GM19463 (cell line): ENCODE data around the gene RETREG1.
"Not testable (repeated sequence)": the region's sequence is repeated elsewhere in the genome, so short reads cannot be mapped to it uniquely, and the experiment has no call there.

Experiments
- ATAC-seq: cut with Tn5 transposase; IDR thresholded peaks from one replicate; pipeline ENCODE4 v1.9.1; 2021; ENCODE audit warnings: mild to moderate bottlenecking, moderate library complexity; ENCODE audit not compliant: unreplicated experiment

Gene RETREG1

GRCh38 chr5:16493261-16493660 lies 123.5 kb downstream of the RETREG1 start:
- no peak for ATAC-seq

DNA sequence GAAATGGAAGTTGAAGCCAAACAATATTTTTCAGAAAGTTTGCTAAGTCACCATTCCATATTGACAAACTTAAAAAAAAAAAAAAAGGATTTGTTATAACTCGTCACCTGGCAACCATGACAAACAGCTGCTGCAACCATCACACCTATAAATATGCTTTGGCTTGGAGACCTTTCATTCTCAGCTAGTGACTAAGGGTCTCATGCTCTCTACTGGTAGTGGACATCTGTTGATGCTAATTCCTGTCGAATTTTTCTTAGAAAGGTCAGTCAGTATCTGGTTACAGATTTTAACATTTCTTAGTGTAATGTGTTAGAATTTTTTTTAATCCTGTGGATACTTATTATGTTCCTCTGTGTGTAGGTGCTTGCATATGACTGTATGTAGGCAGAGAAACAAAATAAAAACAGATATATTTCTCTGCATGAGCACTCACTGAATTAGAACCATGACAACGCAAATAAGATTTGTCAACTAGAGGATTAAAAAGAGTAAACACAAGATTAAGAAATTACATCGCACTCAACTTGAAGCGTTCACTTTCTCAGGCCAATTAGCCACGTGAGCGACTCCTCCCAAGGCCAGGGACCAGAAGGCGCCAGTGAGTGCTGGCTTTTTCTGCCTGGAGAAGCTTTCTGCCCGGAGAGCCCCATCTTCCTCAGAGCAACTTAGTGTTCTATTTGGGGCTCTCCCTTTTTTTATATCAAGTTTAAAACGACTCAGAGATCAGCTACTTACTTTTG lies 124.2 kb downstream of the RETREG1 start:
- no peak for ATAC-seq

GRCh38 chr5:16490911-16491310 lies 125.9 kb downstream of the RETREG1 start:
- ATAC-seq, result no peak

- peak; percentile 69 for ATAC-seq
Measured at GRCh38 chr5:16489322-16489791, 127.4 kb downstream of the RETREG1 start.

DNA sequence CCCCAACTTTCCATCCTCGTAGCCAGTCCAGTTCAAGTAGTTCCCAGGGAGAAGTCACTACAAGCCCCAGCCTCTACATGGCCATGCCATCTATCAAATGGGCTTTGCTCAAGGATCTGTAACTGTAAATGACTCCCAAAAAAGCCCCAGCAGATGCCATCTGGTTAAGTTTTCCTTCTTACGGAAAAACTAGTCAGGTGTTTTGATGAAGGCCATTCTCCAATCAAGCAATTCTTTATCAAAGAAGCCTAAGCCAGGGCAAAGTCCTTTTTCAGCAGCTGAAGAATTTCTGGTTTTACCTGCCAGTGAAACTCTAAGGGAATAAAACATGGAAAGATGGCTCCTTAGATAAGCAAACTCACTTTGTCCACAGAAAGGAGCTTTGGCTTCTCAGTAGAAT lies 129.3 kb downstream of the RETREG1 start:
- ATAC-seq, result no peak

DNA sequence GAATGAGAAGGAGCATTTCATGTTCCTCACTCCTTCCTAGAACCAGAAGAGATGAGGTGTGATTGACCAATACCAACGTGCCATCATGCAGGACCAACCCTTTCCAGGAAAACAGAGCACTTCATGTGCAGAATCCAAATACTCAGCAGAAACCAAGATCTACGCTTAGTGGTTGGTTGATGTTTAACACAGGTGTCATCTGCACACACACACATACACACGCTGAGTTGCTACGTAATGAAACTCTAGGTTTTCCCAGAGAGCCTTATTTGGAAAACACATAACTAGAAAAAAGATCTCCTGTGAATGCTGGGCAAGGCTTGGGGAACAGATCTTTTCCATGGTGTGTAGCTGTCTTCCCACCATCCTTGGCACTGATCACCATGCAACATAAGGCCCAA lies 130.1 kb downstream of the RETREG1 start:
- ATAC-seq, result no peak

- no peak for ATAC-seq
Measured at GRCh38 chr5:16485656-16486055, 131.1 kb downstream of the RETREG1 start.

DNA sequence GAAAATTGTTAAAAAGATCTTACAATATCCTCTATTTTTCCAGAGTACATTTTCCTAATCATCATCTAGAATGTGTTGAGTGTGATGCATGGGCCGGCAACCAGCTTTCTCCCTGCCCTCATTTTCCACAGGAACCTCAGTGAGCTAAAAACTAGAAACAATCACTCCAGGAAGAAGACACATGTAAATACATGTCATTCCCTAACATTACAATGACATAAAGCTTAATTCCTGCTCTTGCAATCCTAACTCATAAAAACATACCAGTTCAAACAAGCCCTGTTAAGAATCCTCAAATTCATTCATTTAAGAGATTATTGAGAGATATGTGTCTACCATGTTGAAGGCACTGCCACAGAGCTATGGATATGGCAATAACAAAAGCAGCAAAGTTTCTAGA lies 132.7 kb downstream of the RETREG1 start:
- no peak for ATAC-seq

DNA sequence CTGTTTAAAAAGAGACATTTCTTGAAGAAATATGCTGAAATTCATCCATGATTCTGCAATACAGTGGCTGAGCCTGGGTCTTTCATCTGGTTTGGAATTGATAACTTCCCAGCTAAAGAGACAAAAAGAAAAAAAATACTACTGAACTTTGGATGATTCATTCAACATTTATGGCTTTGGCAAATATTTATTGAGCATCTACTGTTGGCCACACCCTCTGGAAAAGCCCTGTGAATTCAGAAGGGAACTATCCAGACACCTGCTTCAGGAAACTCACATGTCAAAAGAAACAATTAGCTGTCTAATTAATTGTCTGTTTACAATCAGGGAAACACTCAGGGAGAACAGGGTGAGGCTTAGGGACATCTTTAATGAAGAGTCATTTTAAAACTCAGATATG lies 133.4 kb downstream of the RETREG1 start:
- ATAC-seq, result no peak

DNA sequence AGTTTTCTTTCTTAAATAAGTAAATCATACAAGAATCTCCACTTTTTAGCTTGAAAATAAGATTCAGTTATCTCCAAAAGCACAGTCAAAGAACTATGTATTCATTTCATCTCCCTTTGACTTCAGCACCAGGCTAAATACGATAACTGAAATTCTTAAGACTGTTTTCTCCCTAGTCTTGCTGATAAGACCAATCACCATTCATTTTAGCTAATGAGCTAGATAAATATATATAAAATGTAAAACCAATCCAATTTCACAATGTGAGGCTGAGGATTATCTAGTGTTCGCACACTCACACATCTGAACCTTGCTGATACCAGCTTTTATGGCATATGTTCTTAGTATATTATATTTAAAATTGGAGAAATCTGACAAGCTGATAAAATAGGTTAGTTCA lies 133.9 kb downstream of the RETREG1 start:
- ATAC-seq, result no peak

DNA sequence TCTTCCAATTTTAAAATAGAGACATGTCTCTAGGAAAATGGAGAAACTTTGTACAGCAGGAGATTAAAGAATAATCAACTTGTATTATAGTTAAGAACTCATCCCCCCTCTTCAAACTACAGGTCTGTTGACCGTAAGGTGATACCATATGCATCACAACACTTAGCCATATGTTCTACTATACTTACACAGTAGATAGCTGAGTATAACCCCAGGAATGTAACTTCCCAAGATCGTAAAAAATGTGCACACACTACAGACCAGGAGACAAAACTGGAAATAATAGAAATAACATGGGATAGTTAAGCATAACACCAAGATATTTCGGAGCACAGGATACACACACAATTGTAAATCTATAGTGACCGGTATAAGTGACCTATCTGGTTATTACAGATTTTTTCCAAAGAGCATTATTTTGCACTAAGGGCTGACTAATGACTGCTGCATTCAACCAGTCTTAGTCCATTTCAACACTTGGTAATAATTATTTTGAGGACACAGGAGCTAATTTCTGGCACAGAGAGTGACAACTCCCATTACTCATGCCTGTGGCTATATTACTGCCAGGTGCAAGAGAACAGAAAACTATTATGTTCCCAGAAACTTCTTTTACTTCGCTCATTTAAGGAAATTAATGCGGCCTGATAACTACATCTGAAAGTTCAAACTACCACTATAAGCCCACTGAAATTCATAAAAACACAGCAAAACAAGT lies 135.8 kb downstream of the RETREG1 start:
- ATAC-seq, result no peak

DNA sequence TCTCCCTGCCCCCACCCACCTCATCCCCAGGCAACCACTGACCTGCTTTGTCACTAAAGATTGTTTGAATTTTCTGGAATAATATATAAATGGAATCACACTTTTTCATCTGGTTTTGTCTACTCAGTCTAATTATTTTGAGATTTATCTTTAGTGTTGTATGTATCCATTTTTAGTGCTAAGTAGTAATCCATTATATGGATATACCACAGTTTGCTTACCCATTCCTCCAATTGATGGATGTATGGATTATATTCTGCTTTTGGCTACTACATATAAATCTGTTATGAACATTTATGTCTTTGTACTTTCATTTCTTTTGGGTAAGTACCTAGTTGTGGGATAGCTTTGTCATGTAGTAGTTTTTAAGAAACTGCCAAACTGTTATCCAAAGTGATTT lies 136.7 kb downstream of the RETREG1 start:
- no peak for ATAC-seq

GRCh38 chr5:16477541-16477940 lies 139.3 kb downstream of the RETREG1 start:
- ATAC-seq, result no peak

- ATAC-seq, result not testable (repeated sequence)
Measured at GRCh38 chr5:16476417-16476816, 140.4 kb downstream of the RETREG1 start.

GRCh38 chr5:16471387-16471786 lies 145.4 kb downstream of the RETREG1 start:
- no peak for ATAC-seq

DNA sequence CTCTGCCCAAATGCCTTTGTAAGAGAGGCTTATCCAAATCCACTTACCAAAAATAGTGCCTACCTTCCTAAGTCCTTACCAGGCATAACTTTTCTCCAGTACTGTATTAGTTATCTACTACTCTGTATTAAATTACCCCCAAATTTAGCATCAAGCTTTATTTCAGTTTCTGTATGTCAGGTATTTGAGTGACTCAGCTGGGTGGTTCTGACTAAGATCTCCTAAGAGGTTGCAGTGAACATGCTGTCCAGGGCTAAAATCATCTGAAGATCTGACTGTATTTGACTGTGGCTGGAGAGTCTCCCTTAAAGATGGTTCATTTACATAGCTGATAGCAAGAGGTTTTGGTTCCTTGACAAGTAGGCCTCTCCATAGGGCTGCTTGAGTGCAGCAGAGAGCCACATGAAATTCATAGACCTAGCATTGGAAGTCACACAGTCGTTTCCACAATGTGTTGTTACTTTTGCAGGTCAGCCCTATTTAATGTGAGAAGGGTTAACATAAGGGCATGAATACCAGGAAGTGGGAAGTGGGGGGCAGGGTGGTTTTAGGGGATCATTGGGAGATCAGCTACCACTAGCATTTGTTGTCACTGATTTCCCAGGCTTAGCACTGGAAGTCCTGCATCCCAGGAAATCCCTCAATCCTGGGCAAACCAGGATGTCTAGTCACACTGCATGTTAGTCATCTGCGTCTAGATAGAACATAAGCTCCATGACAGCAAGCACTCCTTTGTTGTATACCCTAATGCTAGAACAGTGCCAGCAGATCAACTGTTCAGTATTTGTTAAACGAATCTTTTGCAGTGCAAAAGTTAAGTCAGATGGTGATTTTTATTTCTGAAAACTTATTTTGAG lies 149.2 kb downstream of the RETREG1 start:
- peak; percentile 65 for ATAC-seq

DNA sequence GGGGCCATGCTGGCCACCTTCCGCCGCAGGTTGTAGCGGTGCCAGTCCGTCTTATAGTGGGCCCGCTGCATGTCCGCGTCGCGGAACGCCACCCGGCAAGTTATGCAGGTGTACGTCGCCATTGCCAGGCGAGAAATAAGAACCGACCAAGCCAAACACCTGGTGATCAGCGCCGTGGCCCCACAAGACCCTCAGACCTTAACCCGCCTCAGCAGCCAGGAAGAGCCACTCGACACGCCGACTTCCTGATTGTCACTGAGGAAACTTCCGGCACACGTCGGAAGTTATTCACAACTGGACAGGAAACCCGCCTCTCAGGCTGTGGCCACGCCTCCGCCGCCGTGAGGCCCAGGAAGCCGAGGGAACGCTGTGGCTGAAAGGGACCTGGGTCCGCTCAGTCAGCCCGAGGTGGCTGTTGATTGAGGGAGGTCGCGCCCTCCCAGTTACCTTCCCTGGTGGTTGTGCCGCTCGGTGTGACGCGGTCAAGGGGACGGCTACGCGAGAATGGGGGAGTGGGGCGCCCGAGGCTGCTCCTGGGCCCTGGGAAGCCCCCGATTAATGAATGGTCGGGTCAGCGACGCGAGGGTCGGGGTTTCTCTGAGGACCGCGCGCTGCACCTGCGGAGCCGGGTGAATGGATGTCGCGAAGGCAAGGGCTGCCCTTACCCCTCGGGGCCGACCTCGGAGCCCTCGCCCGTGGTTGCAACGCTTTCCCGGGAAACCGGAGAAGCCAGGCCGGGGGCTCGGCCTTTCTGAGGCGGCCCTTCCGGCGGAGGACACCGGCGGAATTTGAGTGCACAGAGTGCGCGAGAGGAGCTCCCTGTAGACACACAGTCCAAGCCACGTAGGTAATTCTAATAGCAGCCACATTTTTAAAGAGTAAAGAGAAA lies 151.0 kb downstream of the RETREG1 start, which contains the start of gene ZNF622:
TSS of gene ZNF622 (minus strand) at position 257 of the 889 bp plus-strand sequence. CDS start at position 122, 135 bp downstream.
- peak; percentile 78 for ATAC-seq

DNA sequence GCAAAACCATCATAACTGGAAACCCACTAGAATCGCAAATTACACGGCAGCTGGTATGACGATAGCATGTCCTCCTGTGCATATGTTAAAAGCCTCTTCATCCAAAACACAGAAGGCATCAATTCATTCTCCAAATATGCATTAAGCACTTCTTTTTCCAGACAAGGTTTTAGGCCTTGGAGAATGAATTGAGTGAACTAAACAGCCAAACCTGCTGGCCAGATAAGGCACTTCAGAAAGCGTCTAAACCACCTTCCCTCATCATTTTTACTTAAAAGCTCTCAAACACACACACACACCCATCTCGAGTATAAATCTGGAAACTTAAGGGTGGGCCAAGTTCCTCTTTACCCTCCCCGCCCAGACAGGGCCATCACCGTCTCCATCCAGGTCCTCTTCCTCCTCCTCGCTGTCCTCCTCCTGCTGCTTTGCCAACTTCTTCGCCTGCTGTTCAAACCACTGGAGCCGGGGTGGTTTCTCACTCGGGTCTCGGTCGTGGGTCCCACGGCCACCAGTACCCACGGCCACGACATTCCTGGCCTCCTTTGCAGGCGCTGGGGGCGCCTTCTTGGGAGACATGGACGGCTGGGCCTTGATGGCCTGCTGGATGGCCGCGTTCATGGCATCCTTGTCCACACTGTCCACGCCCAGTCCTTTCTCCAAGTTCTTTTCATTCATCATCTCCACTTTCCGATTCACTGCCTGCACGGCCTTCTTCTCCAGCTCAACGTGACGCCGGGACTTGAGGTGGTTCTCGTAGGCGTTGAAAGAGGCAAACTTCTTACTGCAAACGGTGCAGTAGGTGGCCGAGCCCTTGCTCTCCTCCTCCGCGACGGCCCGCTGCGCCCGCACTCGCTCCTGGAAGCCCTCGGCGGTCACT lies 151.9 kb downstream of the RETREG1 start:
- ATAC-seq, result no peak

DNA sequence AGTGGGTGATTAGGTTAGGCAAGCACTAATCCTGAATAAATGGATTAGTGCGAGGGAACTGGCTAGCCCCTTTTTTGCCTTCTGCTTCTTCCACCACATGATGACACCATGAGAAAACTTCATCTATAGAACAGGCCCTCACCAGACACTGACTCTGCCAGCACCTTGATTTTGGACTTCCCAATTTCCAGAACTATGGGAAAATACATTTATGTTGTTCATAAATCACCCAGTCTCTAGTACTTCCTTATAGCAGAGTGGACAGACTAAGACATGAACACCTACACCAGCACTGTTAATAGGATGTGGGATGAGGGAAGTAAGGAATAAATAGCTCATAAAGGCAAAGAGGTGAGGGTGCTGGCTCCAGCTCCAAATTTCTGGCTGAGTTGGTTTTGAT lies 152.6 kb downstream of the RETREG1 start:
- no peak for ATAC-seq
